KMS-11 (cell line): ENCODE data around the gene DCST2.

Experiments
- H2AFZ ChIP-seq: fragments of 200-600 bp; sonication (generic); 2 replicates; pipeline ENCODE4 v1.6.1; 2016; ENCODE audit warnings: antibody characterized with exemption, mixed run types, low read depth
- H3K27ac ChIP-seq: fragments of 200-600 bp; sonication (generic); 2 replicates; pipeline ENCODE4 v1.6.1; 2016; ENCODE audit warnings: mild to moderate bottlenecking, mixed run types
- H3K27me3 ChIP-seq: fragments of 200-600 bp; sonication (generic); 2 replicates; pipeline ENCODE4 v1.6.1; 2017; ENCODE audit warnings: mild to moderate bottlenecking, low read depth, mixed run types, moderate library complexity; ENCODE audit not compliant: insufficient read depth
- H3K36me3 ChIP-seq: fragments of 200-600 bp; sonication (generic); 2 replicates; pipeline ENCODE4 v1.6.1; 2017; ENCODE audit warnings: mild to moderate bottlenecking, mixed run types; ENCODE audit not compliant: insufficient read depth
- H3K4me1 ChIP-seq: fragments of 200-600 bp; sonication (generic); 2 replicates; pipeline ENCODE4 v1.6.1; 2016; ENCODE audit warnings: mild to moderate bottlenecking, low read depth, mixed run types; ENCODE audit not compliant: poor library complexity, severe bottlenecking
- H3K4me2 ChIP-seq: fragments of 200-600 bp; sonication (generic); 2 replicates; pipeline ENCODE4 v1.7.0; 2016; ENCODE audit warnings: mild to moderate bottlenecking, mixed run types
- H3K4me3 ChIP-seq: fragments of 200-600 bp; sonication (generic); IDR thresholded peaks from 2 replicates; pipeline ENCODE4 v1.6.1; 2017; ENCODE audit warnings: low read depth, low read length, mixed read lengths; ENCODE audit not compliant: insufficient read depth
- H3K79me2 ChIP-seq: fragments of 200-600 bp; sonication (generic); 2 replicates; pipeline ENCODE4 v1.6.1; 2016; ENCODE audit warnings: low read depth, mixed run types; ENCODE audit not compliant: insufficient read depth
- H3K9ac ChIP-seq: fragments of 200-600 bp; sonication (generic); 2 replicates; pipeline ENCODE4 v1.6.1; 2016; ENCODE audit warnings: mild to moderate bottlenecking, mixed run types
- H4K20me1 ChIP-seq: fragments of 200-600 bp; sonication (generic); 2 replicates; pipeline ENCODE4 v1.6.1; 2016; ENCODE audit warnings: mild to moderate bottlenecking, mixed run types; ENCODE audit not compliant: insufficient read depth
- CTCF ChIP-seq: fragments of 200-600 bp; sonication (generic); conservative IDR thresholded peaks from 2 replicates; pipeline ENCODE4 v1.6.1; 2017; ENCODE audit warnings: low read depth, mild to moderate bottlenecking, antibody characterized with exemption, low read length, moderate library complexity, mixed read lengths

The DCST2 gene

GRCh38 chr1:155033524-155033923 is at the start of gene DCST2, which contains the start of gene DCST1:
DCST2 (minus strand) TSS chr1:155033781; CDS start chr1:155033701, 80 bp downstream.
DCST1 (plus strand) TSS chr1:155033824; CDS start chr1:155034037, 213 bp downstream.
- H3K4me3 ChIP-seq: no peak within 1 kb of the TSS
- peaks cover 47% of the 10 kb centered on the region; the same call in 1 of the 2 replicates for H3K27me3 ChIP-seq
- H3K9ac ChIP-seq: no peak within 1 kb of the TSS
- no peak for TF ChIP-seq CTCF
- H2AFZ ChIP-seq: no peak within 1 kb of the TSS
- H3K79me2 ChIP-seq: no peaks in the 10 kb centered on the region
- H3K27ac ChIP-seq: no peak within 1 kb of the TSS
- H4K20me1 ChIP-seq: no peaks in the 10 kb centered on the region
- H3K4me2 ChIP-seq: no peak within 1 kb of the TSS
- H3K4me1 ChIP-seq: no peaks in the 10 kb centered on the region
- H3K36me3 ChIP-seq: no peaks in the 10 kb centered on the region

- Histone ChIP-seq H3K27me3 (peaks cover 57% of the 10 kb centered on the region), H3K4me2 (no peak overlapping the region), H3K36me3 (no peaks in the 10 kb centered on the region), H2AFZ (no peak overlapping the region), H3K9ac (no peak overlapping the region), H4K20me1 (no peaks in the 10 kb centered on the region), H3K79me2 (no peaks in the 10 kb centered on the region), H3K4me1 (peaks cover 79% of the 10 kb centered on the region), H3K4me3 (no peak overlapping the region), H3K27ac (no peak overlapping the region)
- no peak for TF ChIP-seq CTCF
Measured at GRCh38 chr1:155083052-155083541, 49.5 kb upstream of the DCST2 start.

- peak overlapping the region; percentile 33 for H3K4me3 ChIP-seq
- TF ChIP-seq CTCF: no peak
- no peaks in the 10 kb centered on the region for H4K20me1 ChIP-seq
- peak overlapping the region; percentile 77 for H3K4me2 ChIP-seq
- no peak overlapping the region for H3K27ac ChIP-seq
- peaks cover 62% of the 10 kb centered on the region for H3K27me3 ChIP-seq
- peaks cover 85% of the 10 kb centered on the region for H3K4me1 ChIP-seq
- H2AFZ ChIP-seq: peak overlapping the region; percentile 48
- no peak overlapping the region for H3K9ac ChIP-seq
- no peaks in the 10 kb centered on the region for H3K36me3 ChIP-seq
- H3K79me2 ChIP-seq: no peaks in the 10 kb centered on the region
Measured at GRCh38 chr1:155082301-155083051, 48.9 kb upstream of the DCST2 start.

GRCh38 chr1:155081472-155082300 is 48.1 kb upstream of the DCST2 start:
- Histone ChIP-seq H3K4me1 (peaks cover 86% of the 10 kb centered on the region), H3K4me2 (peak overlapping the region; percentile 77), H2AFZ (peak overlapping the region; percentile 48), H3K27me3 (peaks cover 64% of the 10 kb centered on the region), H3K4me3 (peak overlapping the region; percentile 33), H3K27ac (no peak overlapping the region), H3K9ac (no peak overlapping the region), H3K36me3 (no peaks in the 10 kb centered on the region), H4K20me1 (no peaks in the 10 kb centered on the region), H3K79me2 (no peaks in the 10 kb centered on the region)
- no peak for TF ChIP-seq CTCF
